Cardiac muscle cell (in vitro differentiated cells and primary cell): ENCODE results near the gene GDF2. TPM values are rescaled to one million over a fixed set of nuclear protein-coding genes. Genes with fewer than 3 reads are reported as not detected.

Experiments used
- DNase-seq, 2 donors: peaks; one replicate each; pipeline versions ENCODE4 v3.0.0 to v3.0.0-alpha.2; 2010 to 2017; ENCODE audit warnings: low read depth in 1 of 2, low spot score in 1 of 2
- H3K27ac ChIP-seq: fragments of 200-600 bp; sonication (generic); 2 replicates; pipeline ENCODE4 v1.5.1; 2016
- H3K27me3 ChIP-seq: fragments of 200-600 bp; sonication (generic); 2 replicates; pipeline ENCODE4 v1.6.0; 2016; ENCODE audit warnings: control low read depth
- H3K36me3 ChIP-seq: fragments of 200-600 bp; sonication (generic); 2 replicates; pipeline ENCODE4 v1.5.1; 2016; ENCODE audit warnings: control low read depth
- H3K4me1 ChIP-seq: fragments of 200-600 bp; sonication (generic); 2 replicates; pipeline ENCODE4 v1.8.1; 2017; ENCODE audit warnings: low read depth, mild to moderate bottlenecking, mixed run types
- H3K4me3 ChIP-seq: fragments of 200-600 bp; sonication (generic); 2 replicates; pipeline ENCODE4 v1.5.1; 2016; ENCODE audit warnings: mild to moderate bottlenecking
- H3K9me3 ChIP-seq: fragments of 200-600 bp; sonication (generic); 2 replicates; pipeline ENCODE4 v1.5.1; 2017; ENCODE audit warnings: low read depth, mild to moderate bottlenecking, control low read depth
- CTCF ChIP-seq: IDR thresholded peaks from 2 replicates; pipeline ENCODE4 v1.5.1; 2012; ENCODE audit warnings: low read depth, mild to moderate bottlenecking, low read length
- polyA plus RNA-seq: library from polyadenylated mRNA; unstranded; fragments of >200 nt; fragmentation: Nextera tagmentation; extraction: Ambion mirVana; gene quantifications from 2 replicates; pipeline ENCODE4 v1.2.1, GENCODE V29; 2016
- total RNA-seq: library from RNA; depleted of rRNA; stranded (reverse); fragments of >200 nt; gene quantifications from 2 replicates; pipeline ENCODE4 v1.2.3, GENCODE V29; 2016

The GDF2 gene
- total and polyA plus RNA-seq, 2 experiments from 2014 or later: 3.5 to 4.4 TPM

GRCh38 chr10:47344996-47345870 lies 23.0 kb downstream of the GDF2 start:
- H3K4me1 ChIP-seq: no peaks in the 10 kb centered on the region
- no peak for TF ChIP-seq CTCF
- H3K9me3 ChIP-seq: no peaks in the 10 kb centered on the region
- H3K36me3 ChIP-seq: no peaks in the 10 kb centered on the region
- no peaks in the 10 kb centered on the region for H3K27me3 ChIP-seq
- no peak overlapping the region for H3K27ac ChIP-seq
- DNase-seq: no peak
- H3K4me3 ChIP-seq: no peak overlapping the region

- no peak overlapping the region for H3K4me3 ChIP-seq
- TF ChIP-seq CTCF: no peak
- no peaks in the 10 kb centered on the region for H3K27me3 ChIP-seq
- DNase-seq: no peak
- H3K27ac ChIP-seq: no peak overlapping the region
- H3K36me3 ChIP-seq: no peaks in the 10 kb centered on the region
- no peaks in the 10 kb centered on the region for H3K4me1 ChIP-seq
- H3K9me3 ChIP-seq: no peaks in the 10 kb centered on the region
Observed at GRCh38 chr10:47346581-47347302, 24.5 kb downstream of the GDF2 start.

GRCh38 chr10:47347303-47347675 lies 25.0 kb downstream of the GDF2 start:
- no peak for TF ChIP-seq CTCF
- H3K27ac ChIP-seq: no peak overlapping the region
- H3K9me3 ChIP-seq: no peaks in the 10 kb centered on the region
- DNase-seq: no peak
- no peaks in the 10 kb centered on the region for H3K4me1 ChIP-seq
- no peak overlapping the region for H3K4me3 ChIP-seq
- no peaks in the 10 kb centered on the region for H3K36me3 ChIP-seq
- H3K27me3 ChIP-seq: no peaks in the 10 kb centered on the region

GRCh38 chr10:47348138-47348651 lies 25.9 kb downstream of the GDF2 start, which contains the start of gene RBP3:
RBP3 (plus strand) TSS chr10:47348363; CDS start chr10:47348485, 122 bp downstream.
- DNase-seq: no peak
- Histone ChIP-seq H3K36me3 (no peaks in the 10 kb centered on the region), H3K4me3 (no peak within 1 kb of the TSS), H3K27ac (no peak within 1 kb of the TSS), H3K27me3 (no peaks in the 10 kb centered on the region), H3K4me1 (no peaks in the 10 kb centered on the region), H3K9me3 (no peaks in the 10 kb centered on the region)
- no peak for TF ChIP-seq CTCF

- no peak for DNase-seq
- Histone ChIP-seq H3K9me3 (no peaks in the 10 kb centered on the region), H3K27me3 (no peaks in the 10 kb centered on the region), H3K4me1 (no peaks in the 10 kb centered on the region), H3K4me3 (no peak overlapping the region), H3K36me3 (no peaks in the 10 kb centered on the region), H3K27ac (no peak overlapping the region)
- no peak for TF ChIP-seq CTCF
Observed at GRCh38 chr10:47348661-47349470, 26.6 kb downstream of the GDF2 start.
